Gastrocnemius medialis (tissue), 4 donors: ENCODE results near the gene SPEN.

Experiments used
- POLR2A ChIP-seq, 2 donors: fragments of 450-650 bp; IDR thresholded peaks; one replicate each; pipeline ENCODE4 v1.6.1; 2017; ENCODE audit warnings: antibody characterized with exemption in 2 of 2, mild to moderate bottlenecking in 2 of 2, moderate library complexity in 2 of 2
- TF ChIP-seq, protein P1 (sequence below), 5 experiments: fragments of 450-650 bp in 3 of 5; fragments of 200-600 bp in 2 of 5; sonication (generic) in 2 of 5; IDR thresholded peaks in 4 of 5; conservative IDR thresholded peaks in 1 of 5; 1 replicate in 4 of 5; 2 replicates in 1 of 5; pipeline ENCODE4 v1.5.1; 2016 to 2019; ENCODE audit warnings: antibody characterized with exemption in 5 of 5, mild to moderate bottlenecking in 3 of 5, moderate library complexity in 3 of 5

- TF ChIP-seq, protein P1, sequence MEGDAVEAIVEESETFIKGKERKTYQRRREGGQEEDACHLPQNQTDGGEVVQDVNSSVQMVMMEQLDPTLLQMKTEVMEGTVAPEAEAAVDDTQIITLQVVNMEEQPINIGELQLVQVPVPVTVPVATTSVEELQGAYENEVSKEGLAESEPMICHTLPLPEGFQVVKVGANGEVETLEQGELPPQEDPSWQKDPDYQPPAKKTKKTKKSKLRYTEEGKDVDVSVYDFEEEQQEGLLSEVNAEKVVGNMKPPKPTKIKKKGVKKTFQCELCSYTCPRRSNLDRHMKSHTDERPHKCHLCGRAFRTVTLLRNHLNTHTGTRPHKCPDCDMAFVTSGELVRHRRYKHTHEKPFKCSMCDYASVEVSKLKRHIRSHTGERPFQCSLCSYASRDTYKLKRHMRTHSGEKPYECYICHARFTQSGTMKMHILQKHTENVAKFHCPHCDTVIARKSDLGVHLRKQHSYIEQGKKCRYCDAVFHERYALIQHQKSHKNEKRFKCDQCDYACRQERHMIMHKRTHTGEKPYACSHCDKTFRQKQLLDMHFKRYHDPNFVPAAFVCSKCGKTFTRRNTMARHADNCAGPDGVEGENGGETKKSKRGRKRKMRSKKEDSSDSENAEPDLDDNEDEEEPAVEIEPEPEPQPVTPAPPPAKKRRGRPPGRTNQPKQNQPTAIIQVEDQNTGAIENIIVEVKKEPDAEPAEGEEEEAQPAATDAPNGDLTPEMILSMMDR (IDR thresholded peaks at IDR 0.05 in 4 of 5, conservative IDR thresholded peaks at IDR 0.05 in 1 of 5): no peak
- TF ChIP-seq POLR2A (IDR thresholded peaks at IDR 0.05): peak in 1 of 2 donors; percentile 31
These were observed 14.3 kb upstream of the SPEN start for GRCh38 chr1:15833069-15833679.
